ENCODE results near the gene TGFBR3. TPM values are rescaled to one million over a fixed set of nuclear protein-coding genes. Genes with fewer than 3 reads are reported as not detected.

The TGFBR3 gene
- total RNA-seq, 1 experiment from 2014 or later: 4.2 TPM

GRCh38 chr1:91712393-91712792 lies 173.6 kb downstream of the TGFBR3 start:
- Mint-ChIP-seq H3K4me1 (peaks cover 24% of the 10 kb centered on the region), H3K9me3 (no peaks in the 10 kb centered on the region), H3K4me3 (no peak overlapping the region), H3K36me3 (no peaks in the 10 kb centered on the region), H3K27me3 (ENCODE audit: low read depth) (no peaks in the 10 kb centered on the region), H3K27ac (no peak overlapping the region)
- ChIA-PET POLR2A (no interaction called here), CTCF (interaction anchor here (1.2 kb wide), 1 partner anchor 101 kb away, joined by 3 read pairs; no protein-coding TSS in a partner anchor)
- ATAC-seq: no peak
- DNase-seq (ENCODE audit: low spot score): no peak
- TF ChIP-seq SOX15 (CRISPR knock-in tag; IDR thresholded peaks at IDR 0.05) (no peak), CREB1 (CRISPR knock-in tag; IDR thresholded peaks at IDR 0.05) (no peak), SMAD4 (CRISPR knock-in tag; IDR thresholded peaks at IDR 0.05) (no peak), CTCF (IDR thresholded peaks at IDR 0.05) (no peak)

GRCh38 chr1:91711504-91712247 lies 174.3 kb downstream of the TGFBR3 start:
- H3K4me3 Mint-ChIP-seq: no peak overlapping the region
- no peak for TF ChIP-seq SP1 (CRISPR knock-in tag; conservative IDR thresholded peaks at IDR 0.05)
- no peak for TF ChIP-seq ZNF317 (CRISPR knock-in tag; IDR thresholded peaks at IDR 0.05; ENCODE audit: borderline replicate concordance, low read depth)
- TF ChIP-seq SOX15 (CRISPR knock-in tag; IDR thresholded peaks at IDR 0.05): no peak
- H3K36me3 Mint-ChIP-seq: no peaks in the 10 kb centered on the region
- H3K27ac Mint-ChIP-seq: no peak overlapping the region
- no peaks in the 10 kb centered on the region for H3K9me3 Mint-ChIP-seq
- ATAC-seq: no peak
- no peaks in the 10 kb centered on the region for H3K27me3 Mint-ChIP-seq (ENCODE audit: low read depth)
- DNase-seq (ENCODE audit: low spot score): no peak
- H3K4me1 Mint-ChIP-seq: peaks cover 25% of the 10 kb centered on the region
- POLR2A ChIA-PET: no interaction called here
- CTCF ChIA-PET: no interaction called here

- Mint-ChIP-seq H3K27ac (no peak overlapping the region), H3K27me3 (ENCODE audit: low read depth) (no peaks in the 10 kb centered on the region), H3K4me3 (no peak overlapping the region), H3K36me3 (no peaks in the 10 kb centered on the region), H3K9me3 (no peaks in the 10 kb centered on the region), H3K4me1 (peaks cover 39% of the 10 kb centered on the region)
- ATAC-seq (no peak), DNase-seq (ENCODE audit: low spot score) (no peak)
- ChIA-PET POLR2A (no interaction called here), CTCF (interaction anchor here (0.8 kb wide), 1 partner anchor 82 kb away, joined by 3 read pairs; no protein-coding TSS in a partner anchor)
- TF ChIP-seq STAT6 (CRISPR knock-in tag; conservative IDR thresholded peaks at IDR 0.05; ENCODE audit: low read depth): no peak
Observed at GRCh38 chr1:91710261-91710660, 175.7 kb downstream of the TGFBR3 start.

- H3K4me1 Mint-ChIP-seq: peaks cover 37% of the 10 kb centered on the region
- H3K27ac Mint-ChIP-seq: no peak overlapping the region
- ATAC-seq (no peak), DNase-seq (ENCODE audit: low spot score) (no peak)
- ChIA-PET POLR2A (no interaction called here), CTCF (no interaction called here)
- H3K9me3 Mint-ChIP-seq: no peaks in the 10 kb centered on the region
- H3K27me3 Mint-ChIP-seq (ENCODE audit: low read depth): no peaks in the 10 kb centered on the region
- no peak for TF ChIP-seq ATF2 (CRISPR knock-in tag; IDR thresholded peaks at IDR 0.05; ENCODE audit: borderline replicate concordance, low read depth)
- TF ChIP-seq ZNF317 (CRISPR knock-in tag; IDR thresholded peaks at IDR 0.05; ENCODE audit: borderline replicate concordance, low read depth): no peak
- TF ChIP-seq NR3C1 (CRISPR knock-in tag; conservative IDR thresholded peaks at IDR 0.05; ENCODE audit: low read depth): no peak
- TF ChIP-seq TCF7 (CRISPR knock-in tag; IDR thresholded peaks at IDR 0.05; ENCODE audit: low read depth): no peak
- no peak for TF ChIP-seq E2F4 (CRISPR knock-in tag; IDR thresholded peaks at IDR 0.05; ENCODE audit: borderline replicate concordance, low read depth)
- TF ChIP-seq JAZF1 (CRISPR knock-in tag; IDR thresholded peaks at IDR 0.05): no peak
- TF ChIP-seq AFF4 (CRISPR knock-in tag; IDR thresholded peaks at IDR 0.05; ENCODE audit: borderline replicate concordance): no peak
- TF ChIP-seq CBFB (CRISPR knock-in tag; IDR thresholded peaks at IDR 0.05; ENCODE audit: low read depth): no peak
- H3K4me3 Mint-ChIP-seq: no peak overlapping the region
- no peaks in the 10 kb centered on the region for H3K36me3 Mint-ChIP-seq
Observed at GRCh38 chr1:91708691-91709090, 177.3 kb downstream of the TGFBR3 start.
